GM19328 (cell line): Measurements from ENCODE around the gene RPUSD3.
"Not testable (repeated sequence)": the region's sequence is repeated elsewhere in the genome, so short reads cannot be mapped to it uniquely, and the experiment has no call there.

ENCODE experiments used
- ATAC-seq: cut with Tn5 transposase; IDR thresholded peaks from one replicate; pipeline ENCODE4 v1.9.1; 2021; ENCODE audit warnings: mild to moderate bottlenecking, moderate library complexity; ENCODE audit not compliant: unreplicated experiment

RPUSD3 gene

DNA sequence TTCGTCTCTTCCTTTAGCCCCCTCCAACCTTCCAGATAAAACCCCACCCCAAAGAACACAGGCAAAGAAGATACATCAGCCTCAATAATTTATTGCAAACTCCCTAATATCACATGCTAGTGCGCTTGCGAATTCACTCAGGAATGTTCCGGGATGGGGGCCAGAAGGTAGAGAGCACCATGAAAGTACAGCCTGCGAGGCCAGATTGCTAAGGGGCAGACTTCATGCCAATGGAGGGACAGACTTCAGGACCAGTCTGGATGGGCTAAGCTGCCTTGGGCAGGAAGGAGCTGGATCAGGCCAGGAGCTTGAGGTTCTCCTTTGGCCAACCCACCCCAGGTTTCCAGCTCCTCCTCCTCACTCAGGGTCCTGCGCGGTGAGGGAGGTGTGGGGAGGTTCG lies 22.8 kb upstream of the RPUSD3 start:
- no peak for ATAC-seq

DNA sequence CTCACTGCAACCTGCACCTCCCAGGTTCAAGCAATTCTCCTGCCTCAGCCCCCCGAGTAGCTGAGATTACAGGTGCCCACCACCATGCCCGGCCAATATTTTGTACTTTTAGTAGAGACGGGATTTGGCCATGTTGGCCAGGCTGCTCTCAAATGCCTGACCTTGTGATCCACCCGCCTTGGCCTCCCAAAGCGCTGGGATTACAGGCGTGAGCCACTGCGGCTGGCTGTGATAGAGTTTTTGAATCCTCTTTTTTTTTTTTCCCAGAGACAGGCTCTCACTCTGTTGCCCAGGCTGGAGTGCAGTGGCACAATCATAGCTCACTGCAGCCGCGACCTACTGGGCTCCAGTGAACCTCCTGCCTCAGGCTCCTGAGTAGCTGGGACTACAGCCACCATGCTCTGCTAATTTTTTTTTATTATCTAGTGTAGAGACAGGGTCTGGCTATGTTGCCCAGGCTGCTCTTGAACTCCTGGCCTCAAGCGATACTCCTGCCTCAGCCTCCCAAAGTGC lies 21.4 kb upstream of the RPUSD3 start:
- not testable (repeated sequence) for ATAC-seq

GRCh38 chr3:9864200-9864927 lies 20.6 kb upstream of the RPUSD3 start:
- ATAC-seq, result no peak

GRCh38 chr3:9863058-9863772 lies 19.4 kb upstream of the RPUSD3 start:
- no peak for ATAC-seq

GRCh38 chr3:9862391-9863057 lies 18.7 kb upstream of the RPUSD3 start:
- ATAC-seq, result no peak

GRCh38 chr3:9861626-9862130 lies 17.9 kb upstream of the RPUSD3 start:
- no peak for ATAC-seq

DNA sequence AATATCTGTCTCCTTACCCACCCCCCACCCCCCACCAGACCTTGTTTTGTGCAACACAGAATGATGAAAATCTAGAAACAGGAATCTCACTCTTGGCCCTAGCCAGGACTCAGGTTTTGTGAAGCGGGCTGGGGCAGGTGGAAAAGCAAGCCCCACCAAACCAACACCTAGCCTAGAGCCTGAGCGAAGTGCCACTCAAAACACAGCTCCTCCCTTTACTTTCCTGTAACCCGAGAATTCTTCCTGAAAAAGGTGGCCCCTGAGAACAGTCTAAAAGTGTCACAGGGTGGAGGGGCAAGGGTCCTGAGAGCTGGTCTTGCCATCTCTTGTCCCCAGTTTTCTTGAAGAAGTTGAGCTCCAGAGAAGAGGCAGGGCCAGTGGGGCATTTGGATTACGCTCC lies 17.4 kb upstream of the RPUSD3 start:
- ATAC-seq, result no peak

DNA sequence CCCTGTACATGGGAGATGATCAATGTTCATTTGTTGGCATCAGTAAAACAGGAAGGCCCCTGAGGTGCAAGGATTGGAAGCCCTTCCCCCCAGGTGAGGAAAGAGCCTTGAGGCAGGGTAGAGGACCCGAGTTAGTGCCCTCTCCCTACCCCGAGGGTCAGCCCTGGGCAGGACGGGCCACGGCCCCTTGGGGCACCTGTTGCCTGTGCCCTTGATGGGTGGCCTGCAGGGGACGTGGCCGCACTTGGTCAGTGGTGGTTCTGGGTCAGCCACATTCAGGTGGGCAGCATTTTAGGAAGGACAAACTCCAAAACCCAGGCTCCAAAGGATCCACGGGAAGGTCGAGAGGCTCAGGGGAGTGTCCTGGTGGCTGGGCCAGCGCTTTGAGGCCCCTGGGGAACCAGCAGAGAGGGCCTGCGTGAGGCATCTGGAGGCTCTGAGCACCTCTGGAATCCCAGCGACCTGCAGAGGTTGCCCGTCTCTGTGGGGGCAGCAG lies 15.8 kb upstream of the RPUSD3 start:
- no peak for ATAC-seq

- no peak for ATAC-seq
These were observed 11.8 kb upstream of the RPUSD3 start for GRCh38 chr3:9855594-9855993.

- not testable (repeated sequence) for ATAC-seq
These were observed 10.6 kb upstream of the RPUSD3 start for GRCh38 chr3:9854291-9854940.

DNA sequence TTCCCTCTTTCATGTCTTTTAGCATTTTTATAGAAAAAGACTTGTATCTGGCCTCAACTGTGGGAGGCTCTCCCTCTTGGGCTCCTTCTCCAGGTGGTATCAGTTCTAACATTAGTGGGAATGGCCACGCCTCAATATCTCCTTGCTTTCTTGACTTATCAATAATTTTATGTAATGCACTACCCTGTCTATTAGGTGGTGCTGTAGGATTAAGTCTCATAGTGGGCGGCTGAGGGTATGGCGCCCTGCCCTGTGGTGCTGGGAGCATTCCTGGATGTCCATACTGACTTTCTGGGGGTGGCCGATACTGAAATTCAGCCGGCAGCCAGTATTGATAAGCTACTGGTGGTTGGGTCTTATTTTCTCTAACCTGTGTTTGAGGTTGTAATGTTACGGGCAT lies 8.7 kb upstream of the RPUSD3 start:
- ATAC-seq, result no peak

GRCh38 chr3:9851926-9852325 lies 8.1 kb upstream of the RPUSD3 start:
- ATAC-seq, result not testable (repeated sequence)

- ATAC-seq, result not testable (repeated sequence)
These were observed 7.6 kb upstream of the RPUSD3 start for GRCh38 chr3:9851383-9851782.

DNA sequence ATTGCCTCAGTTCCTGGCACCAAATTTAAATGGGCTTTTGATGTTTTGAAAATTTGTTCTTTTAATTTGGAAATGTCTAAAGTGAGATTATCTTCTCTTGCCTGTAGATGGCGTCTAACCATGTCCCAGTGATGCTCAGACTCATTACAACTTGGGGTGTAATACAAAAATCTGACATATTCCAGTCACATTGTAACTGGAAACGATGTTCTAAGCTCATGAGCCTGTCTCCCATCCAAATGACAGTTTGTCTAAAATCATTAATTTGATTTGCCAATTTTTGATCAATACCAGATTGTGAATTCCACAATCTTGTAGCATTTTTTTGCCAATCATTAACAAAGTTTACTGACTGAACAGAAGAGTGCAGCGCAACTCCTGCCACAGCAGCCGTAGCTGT lies 5.1 kb upstream of the RPUSD3 start:
- ATAC-seq, result not testable (repeated sequence)

DNA sequence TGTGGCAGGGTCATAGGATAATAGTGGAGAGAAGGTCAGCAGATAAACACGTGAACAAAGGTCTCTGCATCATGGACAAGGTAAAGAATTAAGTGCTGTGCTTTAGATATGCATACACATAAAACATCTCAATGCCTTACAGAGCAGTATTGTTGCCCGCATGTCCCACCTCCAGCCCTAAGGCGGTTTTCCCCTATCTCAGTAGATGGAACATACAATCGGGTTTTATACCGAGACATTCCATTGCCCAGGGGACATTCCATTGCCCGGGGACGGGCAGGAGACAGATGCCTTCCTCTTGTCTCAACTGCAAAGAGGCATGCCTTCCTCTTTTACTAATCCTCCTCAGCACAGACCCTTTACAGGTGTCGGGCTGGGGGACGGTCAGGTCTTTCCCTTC lies 4.1 kb upstream of the RPUSD3 start:
- not testable (repeated sequence) for ATAC-seq

DNA sequence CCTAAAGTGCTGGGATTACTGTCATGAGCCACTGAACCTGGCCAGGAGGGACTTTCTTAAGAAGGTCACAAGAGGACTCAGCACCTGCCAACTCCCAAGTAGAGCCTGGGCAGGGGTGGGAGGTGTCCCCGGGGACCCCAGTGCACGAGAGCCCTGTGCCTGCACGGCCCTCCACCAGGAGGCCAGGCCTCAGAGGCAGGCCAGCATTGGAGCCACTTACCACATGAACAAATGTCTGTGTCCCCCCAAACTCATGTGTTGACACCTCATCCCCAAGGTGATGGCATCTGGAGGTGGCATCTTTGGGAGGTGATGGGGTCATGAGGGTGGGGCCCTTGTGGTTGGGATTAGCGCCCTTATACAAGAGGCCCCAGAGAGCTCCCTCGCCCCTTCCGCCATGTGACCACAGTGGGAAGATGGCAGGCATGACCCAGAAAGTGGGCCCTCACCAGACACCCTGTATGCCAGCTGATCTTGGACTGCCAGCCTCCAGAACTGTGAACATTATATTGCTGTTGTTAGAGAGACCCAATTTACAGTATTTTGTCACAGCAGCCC lies 3.2 kb upstream of the RPUSD3 start:
- ATAC-seq, result no peak

DNA sequence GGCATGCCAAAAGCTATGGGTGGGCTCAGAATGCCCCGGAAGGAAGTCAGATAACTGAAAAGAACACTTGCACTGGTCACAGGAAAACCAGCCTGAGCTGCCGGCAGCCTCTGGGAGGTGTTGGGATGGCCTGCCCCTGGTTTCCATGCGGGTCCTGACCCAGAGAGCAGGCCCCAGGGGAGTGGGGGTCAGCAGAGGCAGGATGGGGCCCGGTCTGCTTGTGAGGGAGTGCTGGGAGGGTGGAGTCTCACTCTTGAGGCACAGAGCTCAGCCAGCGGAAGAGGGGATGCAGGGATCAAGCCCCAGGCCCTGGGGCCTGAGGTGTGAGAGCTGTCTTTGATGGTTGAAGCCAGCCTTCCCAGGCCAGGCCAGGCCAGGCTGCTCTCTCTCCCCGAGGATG lies 2.4 kb upstream of the RPUSD3 start:
- no peak for ATAC-seq

GRCh38 chr3:9841015-9841414 lies 2.8 kb downstream of the RPUSD3 start:
- no peak for ATAC-seq

DNA sequence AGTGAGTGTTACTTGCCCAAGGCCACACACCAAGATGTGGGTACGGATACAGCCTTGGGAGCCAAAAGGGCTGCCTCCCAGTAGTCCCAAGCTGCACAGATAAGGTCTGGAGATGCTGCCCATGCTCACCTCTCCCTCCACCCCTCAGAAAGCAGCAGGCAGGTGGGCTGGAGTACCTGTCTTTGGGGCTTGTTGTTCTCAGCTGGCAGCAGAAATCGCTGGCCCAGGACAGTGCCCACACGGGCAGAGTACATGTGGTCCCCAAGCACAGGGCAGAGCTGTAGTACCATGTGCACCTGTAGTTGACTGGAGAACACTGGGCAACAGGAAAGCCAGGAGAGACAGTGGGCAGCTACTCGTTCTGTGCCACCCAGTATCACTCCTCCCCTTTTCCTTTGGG lies 5.0 kb downstream of the RPUSD3 start:
- no peak for ATAC-seq
